GM19455 (cell line): ENCODE data around the gene SYT7.

Experiments
- ATAC-seq: cut with Tn5 transposase; IDR thresholded peaks from one replicate; pipeline ENCODE4 v1.9.1; 2021; ENCODE audit not compliant: unreplicated experiment

Gene SYT7

GRCh38 chr11:61609000-61609979, 28.4 kb upstream of the SYT7 start:
- no peak for ATAC-seq

DNA sequence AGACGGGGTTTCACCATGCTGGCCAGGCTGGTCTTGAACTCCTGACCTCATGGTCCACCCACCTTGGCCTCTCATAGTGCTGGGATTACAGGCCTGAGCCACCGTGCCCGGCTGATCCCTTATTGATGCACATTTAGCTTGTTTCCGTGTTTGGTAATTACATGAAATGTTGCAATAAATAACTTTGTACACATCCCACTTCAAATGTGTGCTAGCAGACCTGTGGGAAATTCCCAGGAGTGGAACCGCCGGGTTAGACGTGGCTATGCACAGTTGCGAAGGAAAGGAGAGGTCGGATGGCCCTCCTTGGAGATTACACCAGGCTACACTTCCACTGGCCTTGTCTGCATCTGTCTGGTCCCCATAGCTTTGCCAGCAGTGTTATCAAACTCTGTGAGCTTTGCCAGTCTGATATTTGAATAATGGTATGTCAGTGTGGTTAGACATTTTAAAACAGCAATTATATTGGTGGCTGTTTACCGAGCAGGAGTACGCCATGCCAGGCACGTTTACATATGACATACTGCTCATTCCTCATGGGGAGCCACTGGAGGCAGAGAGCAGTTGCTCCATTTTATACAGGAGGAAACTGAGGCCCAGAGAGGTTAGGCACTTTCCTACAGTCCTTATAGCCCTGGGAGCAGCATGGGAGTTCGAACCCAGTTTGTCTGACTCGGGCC, 27.2 kb upstream of the SYT7 start:
- ATAC-seq: no peak

DNA sequence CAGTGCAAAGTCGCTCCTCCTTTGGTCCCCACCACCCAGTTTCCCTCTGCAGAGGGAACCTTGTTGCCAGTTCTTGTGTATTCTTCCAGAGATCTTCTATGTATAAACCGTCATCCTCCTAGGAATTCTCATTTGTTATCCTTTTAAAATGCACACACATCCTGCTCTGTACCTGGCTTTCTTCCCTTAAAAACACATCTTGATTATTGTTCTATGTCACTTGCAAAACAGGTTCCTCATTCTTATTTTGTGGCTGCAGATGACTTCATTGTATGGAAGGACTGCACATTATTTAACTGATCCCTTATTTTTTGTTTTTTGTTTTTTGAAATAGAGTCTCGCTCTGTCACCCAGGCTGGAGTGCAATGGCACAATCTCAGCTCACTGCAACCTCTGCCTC, 26.6 kb upstream of the SYT7 start:
- ATAC-seq: no peak

GRCh38 chr11:61603667-61604066, 22.8 kb upstream of the SYT7 start:
- ATAC-seq: no peak

DNA sequence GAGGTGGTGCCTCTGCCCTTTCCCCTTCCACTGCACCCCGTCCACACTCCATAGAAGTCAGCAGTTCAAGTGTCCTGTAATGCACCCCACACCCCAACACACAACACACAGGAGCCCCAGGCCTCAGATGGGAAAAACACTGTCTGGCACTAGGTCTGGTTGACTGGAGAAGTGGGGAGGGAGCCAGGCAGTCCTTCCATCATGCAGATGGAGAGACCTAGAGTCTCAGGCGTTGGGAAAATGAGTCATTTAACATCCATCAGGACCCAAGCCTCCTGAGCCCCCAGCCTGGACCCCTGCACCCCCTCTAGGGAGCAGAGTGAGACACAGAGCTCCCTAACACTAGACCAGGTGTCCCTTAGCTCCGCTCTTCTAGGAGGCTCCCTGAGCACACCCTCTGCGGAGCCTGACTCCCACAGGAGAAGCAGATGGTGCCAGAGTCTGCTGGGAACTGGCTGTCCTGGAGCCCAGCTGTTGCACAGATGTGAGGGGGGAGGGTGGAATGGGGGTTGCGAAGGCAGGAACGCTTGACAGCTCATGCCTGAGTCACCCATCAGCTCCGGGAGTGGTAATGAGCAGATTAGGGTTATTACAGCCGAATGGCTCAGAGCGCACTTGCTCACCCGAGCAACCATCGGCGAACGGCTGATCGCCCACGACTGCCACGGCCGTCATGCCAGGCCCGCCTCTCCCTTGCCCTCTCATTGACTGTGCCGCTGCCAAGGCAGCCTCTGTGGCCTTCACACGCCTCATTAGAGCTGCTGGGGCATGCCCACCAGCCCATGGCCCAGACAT, 22.1 kb upstream of the SYT7 start:
- no peak for ATAC-seq

DNA sequence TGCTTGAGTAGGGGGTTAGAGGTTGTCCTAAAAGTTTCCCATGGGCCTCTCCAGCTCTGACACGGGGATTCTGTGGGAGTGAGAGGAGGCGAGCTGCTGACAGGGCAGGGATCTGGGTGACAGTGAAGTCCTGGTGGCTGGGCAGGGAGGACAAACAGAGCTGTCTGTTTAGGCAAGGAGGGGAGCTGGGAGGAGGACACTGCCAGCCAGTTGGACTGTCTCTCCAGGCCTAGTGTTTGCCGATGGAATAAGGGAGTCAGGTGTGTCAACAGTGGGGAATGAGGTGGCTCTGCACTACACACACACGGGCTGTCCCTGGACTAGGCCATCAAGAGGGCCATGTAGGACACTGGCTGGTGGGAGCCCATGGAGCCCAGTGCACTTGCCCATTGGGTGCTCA, 20.6 kb upstream of the SYT7 start:
- ATAC-seq: no peak

DNA sequence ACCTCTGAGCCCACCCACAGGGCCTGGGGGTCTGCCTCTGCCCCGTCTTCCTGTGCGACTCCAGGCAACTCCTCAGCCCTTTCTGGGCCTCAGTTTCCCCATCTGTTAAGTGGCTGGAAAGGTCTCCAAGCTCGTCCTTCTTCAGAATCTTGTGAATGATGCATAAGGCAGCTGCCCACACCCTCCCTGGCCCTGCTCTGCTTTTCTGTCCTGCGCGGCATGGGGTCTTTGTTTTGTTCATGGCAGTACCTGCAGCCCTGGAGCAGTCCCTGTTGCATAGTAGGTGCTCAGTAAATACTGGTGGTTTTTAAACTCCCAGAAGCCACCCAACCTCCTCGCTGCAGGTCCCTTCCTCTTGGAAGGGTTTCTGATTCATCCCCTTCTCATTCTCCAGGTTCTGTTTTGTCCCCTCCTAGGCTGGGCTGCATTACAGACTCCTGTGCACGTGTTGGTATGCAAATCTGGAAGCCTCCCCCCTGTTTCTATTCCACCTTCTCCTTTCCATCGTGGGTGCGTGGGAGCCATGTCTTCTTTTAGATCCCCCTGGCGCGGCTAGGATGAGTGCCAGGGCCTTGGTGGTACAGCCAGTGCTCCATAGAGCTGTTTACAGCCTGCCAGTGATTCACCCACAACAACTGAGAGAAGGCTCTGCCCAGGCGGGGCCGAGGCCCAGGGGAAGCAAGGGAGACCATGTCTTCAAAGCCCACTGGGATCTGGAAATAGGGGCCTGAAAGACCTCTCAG, 19.3 kb upstream of the SYT7 start:
- no peak for ATAC-seq

DNA sequence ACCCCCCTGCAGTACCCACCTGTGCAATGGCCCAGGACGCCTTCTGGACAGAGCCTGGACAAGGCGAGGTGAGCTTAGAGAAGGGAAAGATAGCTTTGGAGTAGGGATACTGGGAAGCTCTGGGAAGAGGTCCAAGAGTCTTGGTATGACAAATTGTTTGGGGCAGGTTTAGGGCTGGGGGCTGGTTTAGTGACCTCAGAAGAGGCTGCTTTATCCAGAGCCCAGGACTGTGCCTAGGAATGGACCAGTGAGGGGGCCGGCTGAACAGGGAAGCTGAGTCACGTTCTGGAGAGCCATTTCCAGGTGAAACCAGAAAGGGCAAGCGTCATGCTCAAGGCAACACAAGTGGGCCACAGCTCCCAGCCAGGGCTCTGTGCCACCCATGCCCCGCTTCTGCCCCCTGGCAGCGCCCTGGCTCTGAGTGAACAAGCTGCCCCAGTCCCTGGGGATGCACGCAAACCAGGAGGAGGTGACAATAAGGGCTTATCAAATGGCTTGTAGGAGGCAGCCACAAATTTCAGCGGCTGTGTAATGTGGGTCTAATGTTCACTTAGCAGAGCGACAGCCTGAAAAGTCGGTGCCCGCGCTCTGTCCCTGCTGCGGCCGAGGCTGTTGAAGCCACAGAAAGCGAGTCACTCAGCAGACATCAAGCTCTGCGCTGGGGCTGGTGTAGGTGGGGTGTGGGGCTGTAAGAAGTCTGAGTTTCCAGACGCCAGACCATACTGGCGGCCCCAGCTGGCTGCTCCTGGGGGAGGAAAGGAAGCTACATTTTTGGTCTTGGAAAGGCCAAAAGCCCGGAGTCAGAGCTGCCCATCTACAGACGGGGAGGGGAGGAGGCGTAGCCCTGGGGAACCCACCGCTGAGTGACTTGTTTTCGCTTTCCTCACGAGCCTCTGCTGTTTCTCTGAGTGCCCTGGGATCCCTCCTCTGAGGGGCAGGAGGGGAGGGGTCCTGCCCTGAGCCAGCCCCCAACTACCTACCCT, 18.3 kb upstream of the SYT7 start:
- no peak for ATAC-seq

DNA sequence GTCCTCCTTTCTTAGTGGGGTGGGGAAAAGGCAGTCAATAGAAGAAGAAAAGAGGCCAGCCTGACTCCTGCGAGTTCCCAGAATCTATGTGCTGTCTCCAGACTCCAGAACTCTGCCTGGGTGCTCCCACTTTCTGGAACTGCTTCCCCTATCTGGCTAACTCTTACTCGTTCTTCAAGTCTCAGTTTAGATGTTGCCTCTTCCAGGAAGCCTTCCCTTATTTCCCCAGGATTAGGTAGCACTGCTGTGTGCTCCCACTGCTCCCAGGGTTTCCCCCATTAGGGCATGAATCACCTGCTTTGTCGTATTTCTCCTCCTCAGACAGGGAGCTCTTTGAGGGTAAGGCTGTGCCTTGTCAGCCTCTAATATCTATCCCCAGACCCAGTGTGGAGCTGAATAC, 17.5 kb upstream of the SYT7 start:
- no peak for ATAC-seq

DNA sequence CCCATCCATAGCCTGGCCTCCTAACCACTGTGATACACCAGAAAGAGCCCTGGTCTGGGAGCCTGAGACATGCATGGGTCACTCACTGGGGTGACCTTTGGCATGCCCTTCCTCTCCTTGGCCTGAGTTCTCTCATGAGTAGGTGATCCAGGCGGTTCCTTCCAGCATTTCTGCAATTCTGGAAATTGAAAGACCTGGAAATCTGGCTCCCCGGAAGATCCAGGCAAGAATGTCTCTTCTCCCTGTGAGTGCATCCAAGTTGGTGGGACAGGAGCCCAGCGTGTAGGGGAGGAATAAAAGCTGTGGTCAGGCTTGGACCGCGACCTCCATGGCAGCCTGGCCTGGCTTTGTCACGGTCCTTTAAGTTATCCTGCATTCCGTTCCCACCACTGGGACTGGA, 16.1 kb upstream of the SYT7 start:
- ATAC-seq: no peak

GRCh38 chr11:61596542-61596941, 15.7 kb upstream of the SYT7 start:
- no peak for ATAC-seq

DNA sequence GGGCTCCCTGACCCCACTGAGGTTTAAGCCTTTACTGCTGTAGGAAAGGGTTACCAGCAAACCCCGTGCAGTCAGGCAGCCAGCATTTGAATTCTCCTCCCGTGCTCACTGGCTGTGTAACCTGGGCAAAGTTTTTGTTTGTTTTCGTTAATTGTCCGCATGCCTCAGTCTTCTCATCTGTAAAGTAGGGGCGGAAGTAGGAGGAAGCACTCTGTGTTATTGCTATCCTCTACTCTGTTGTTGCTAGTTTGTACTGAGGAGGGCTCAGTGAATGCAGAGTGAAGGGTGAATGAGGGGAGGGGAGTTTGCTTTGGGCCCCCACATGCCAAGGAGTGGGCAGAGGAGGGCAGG, 14.0 kb upstream of the SYT7 start:
- ATAC-seq: no peak

GRCh38 chr11:61593151-61593550, 12.3 kb upstream of the SYT7 start:
- ATAC-seq: no peak

DNA sequence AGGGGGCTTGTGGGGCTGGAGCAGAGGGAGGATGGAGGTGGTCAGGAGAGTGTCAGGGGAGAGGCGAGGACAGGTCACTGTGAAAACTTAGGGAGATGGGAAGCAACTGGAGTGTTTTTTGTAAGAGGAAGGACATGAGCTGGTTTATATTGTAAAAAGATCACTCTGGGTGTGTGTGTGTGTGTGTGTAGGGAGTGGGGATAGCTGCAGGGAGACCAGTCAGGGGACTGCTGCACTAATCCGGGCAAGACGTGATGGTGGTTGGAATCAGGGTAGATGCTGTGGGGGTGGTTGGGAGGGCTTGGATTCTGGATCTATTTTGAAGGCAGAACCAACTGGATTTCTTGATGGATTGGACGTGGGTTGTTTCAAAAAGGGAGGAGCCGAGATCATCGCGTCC, 11.3 kb upstream of the SYT7 start:
- ATAC-seq: no peak

GRCh38 chr11:61589961-61590360, 9.1 kb upstream of the SYT7 start:
- no peak for ATAC-seq

DNA sequence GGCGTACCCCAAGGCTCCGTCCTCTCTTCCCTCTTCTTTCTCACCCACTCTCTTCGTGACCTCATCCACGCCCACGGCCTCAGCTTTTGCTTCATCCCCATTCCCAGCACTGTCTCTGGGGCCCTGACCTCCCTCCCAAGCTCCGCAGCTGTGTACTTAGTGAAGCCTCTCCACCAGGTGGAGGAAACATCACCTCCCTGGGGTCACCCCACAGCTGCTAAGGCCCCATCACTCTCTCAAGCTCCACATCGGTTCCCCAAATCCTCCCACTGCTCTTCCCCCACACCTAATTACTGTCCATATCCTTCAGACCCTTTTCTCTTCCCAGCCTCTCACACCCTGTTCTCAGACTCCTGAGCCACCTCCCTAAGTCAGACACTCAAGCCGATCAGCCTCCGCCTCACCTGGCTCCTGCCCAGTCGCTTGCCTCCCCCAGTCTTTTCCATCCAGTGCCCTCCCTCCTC, 7.9 kb upstream of the SYT7 start:
- ATAC-seq: no peak

DNA sequence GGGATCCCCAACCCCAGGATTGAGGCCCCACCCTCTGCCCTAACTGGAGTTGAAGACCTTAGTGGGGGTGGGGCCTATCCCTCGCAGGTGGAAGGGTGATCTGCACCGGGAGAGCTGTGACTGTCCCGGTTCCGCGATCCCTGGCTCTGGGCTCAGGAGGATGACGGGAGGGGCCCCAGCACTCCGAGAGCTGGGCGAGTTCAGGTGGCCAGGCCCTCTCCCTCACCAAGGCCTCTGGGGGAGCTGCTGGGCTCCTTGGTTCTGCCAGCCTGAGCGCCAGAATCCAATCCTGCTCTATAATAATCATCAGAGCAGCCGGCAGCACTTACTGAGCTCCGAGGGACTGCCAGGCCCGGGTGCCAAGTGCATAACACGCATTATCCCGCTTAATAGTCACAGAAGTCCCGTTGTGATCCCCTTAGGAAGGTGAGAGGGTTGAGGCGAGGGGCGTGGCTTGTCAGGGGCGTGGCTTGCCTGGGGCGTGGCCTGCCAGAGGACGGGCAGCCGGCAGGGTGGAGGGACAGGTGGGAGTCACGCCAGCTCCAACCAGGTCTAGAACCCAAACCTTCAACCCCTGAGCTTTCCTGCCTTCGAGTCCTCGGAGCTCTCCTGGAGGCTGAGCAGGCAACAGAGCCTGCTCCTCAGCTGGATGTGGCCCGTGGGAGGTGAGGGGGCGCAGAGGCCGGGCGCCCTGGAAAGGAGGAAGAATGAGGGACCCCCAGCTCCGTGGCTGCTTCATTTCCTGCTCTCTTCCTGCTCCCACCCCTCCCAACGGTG, 7.3 kb upstream of the SYT7 start:
- ATAC-seq: no peak

DNA sequence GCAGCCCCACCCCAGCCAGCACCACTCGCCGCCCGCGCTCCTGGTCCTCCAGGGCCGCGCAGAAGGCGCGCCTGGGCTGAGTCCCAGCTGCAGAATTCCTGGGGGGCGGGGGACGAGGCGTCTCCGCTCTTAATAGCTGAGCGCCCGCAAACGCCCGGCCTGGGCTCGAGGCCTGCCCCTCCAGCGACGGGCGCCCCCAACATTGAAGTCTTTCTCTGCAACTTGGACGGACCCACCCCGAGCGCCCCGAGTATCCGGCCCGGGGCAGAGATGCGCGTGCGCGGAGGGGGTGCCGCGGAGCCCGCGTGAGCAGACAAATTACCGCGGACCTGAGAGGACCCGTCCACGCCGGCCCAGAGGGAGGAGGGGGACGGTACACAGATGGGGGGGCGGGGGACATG, 6.7 kb upstream of the SYT7 start:
- no peak for ATAC-seq
